Keratinocyte (primary cell): ENCODE measurements around the gene KNCN. TPM values are rescaled to one million over a fixed set of nuclear protein-coding genes. Genes with fewer than 3 reads are reported as not detected.

Experiments
- DNase-seq: peaks from one replicate; pipeline ENCODE4 v3.0.0-alpha.2; 2011; ENCODE audit warnings: low read depth, missing footprints, low spot score
- FAIRE-seq: peaks from 2 replicates; lab custom pipeline; 2011; peaks lifted over from hg19 to GRCh38; lab: Jason Lieb, UNC
- H2AFZ ChIP-seq: 2 replicates; pipeline ENCODE4 v1.6.0; 2012; ENCODE audit warnings: low read length, control low read depth, inconsistent platforms; ENCODE audit not compliant: control insufficient read depth
- H3K27ac ChIP-seq: 2 replicates; pipeline ENCODE4 v1.5.1; 2011; ENCODE audit warnings: low read length; ENCODE audit not compliant: control insufficient read depth, insufficient read depth
- H3K27me3 ChIP-seq: 3 replicates; pipeline ENCODE4 v1.6.0; 2011; ENCODE audit warnings: low read length; ENCODE audit not compliant: control insufficient read depth, insufficient read depth; ENCODE audit errors: extremely low read depth
- H3K36me3 ChIP-seq, 2 experiments: 2 replicates in 1 of 2; 3 replicates in 1 of 2; pipeline ENCODE4 v1.5.1; 2011; ENCODE audit warnings: low read length in 2 of 2, mild to moderate bottlenecking in 1 of 2; ENCODE audit not compliant: control insufficient read depth in 2 of 2, insufficient read depth in 2 of 2; ENCODE audit errors: extremely low read depth in 1 of 2
- H3K4me1 ChIP-seq: 3 replicates; pipeline ENCODE4 v1.5.1; 2011; ENCODE audit warnings: low read length; ENCODE audit not compliant: control insufficient read depth, insufficient read depth; ENCODE audit errors: extremely low read depth
- H3K4me2 ChIP-seq: 3 replicates; pipeline ENCODE4 v1.6.0; 2011; ENCODE audit warnings: low read depth, low read length; ENCODE audit not compliant: control insufficient read depth, insufficient read depth; ENCODE audit errors: extremely low read depth
- H3K4me3 ChIP-seq, 3 experiments: fragments of 200-600 bp in 1 of 3; sonication (generic) in 1 of 3; 2 replicates in 2 of 3; 3 replicates in 1 of 3; pipeline ENCODE4 v1.5.1; 2011 to 2016; ENCODE audit warnings: low read length in 3 of 3, mild to moderate bottlenecking in 3 of 3, control low read depth in 2 of 3, inconsistent platforms in 1 of 3, low read depth in 1 of 3, mixed read lengths in 1 of 3, mixed run types in 1 of 3, moderate library complexity in 1 of 3; ENCODE audit not compliant: control insufficient read depth in 2 of 3, insufficient read depth in 2 of 3; ENCODE audit errors: extremely low read depth in 1 of 3
- H3K79me2 ChIP-seq: 2 replicates; pipeline ENCODE4 v1.6.0; 2012; ENCODE audit warnings: low read length; ENCODE audit not compliant: control insufficient read depth, insufficient read depth
- H3K9ac ChIP-seq: 3 replicates; pipeline ENCODE4 v1.6.0; 2011; ENCODE audit warnings: low read length; ENCODE audit not compliant: control insufficient read depth, insufficient read depth; ENCODE audit errors: extremely low read depth
- H3K9me1 ChIP-seq: 3 replicates; pipeline ENCODE4 v1.6.0; 2011; ENCODE audit warnings: low read length; ENCODE audit not compliant: control insufficient read depth, insufficient read depth; ENCODE audit errors: extremely low read depth
- H3K9me3 ChIP-seq: 2 replicates; pipeline ENCODE4 v1.5.1; 2012; ENCODE audit warnings: low read depth, low read length; ENCODE audit not compliant: control insufficient read depth
- H4K20me1 ChIP-seq: 3 replicates; pipeline ENCODE4 v1.6.0; 2011; ENCODE audit warnings: low read length; ENCODE audit not compliant: control insufficient read depth, insufficient read depth; ENCODE audit errors: extremely low read depth
- CTCF ChIP-seq, 3 experiments: IDR thresholded peaks in 1 of 3; conservative IDR thresholded peaks in 1 of 3; optimal IDR thresholded peaks in 1 of 3; 2 replicates in 2 of 3; 3 replicates in 1 of 3; pipeline versions ENCODE3 to v1.5.1; 2011; ENCODE audit warnings: low read length in 3 of 3, mild to moderate bottlenecking in 3 of 3, moderate library complexity in 2 of 3, control low read depth in 1 of 3, inconsistent platforms in 1 of 3; ENCODE audit not compliant: insufficient read depth in 2 of 3; ENCODE audit errors: extremely low read depth in 1 of 3
- EZH2 ChIP-seq: IDR thresholded peaks from one replicate; pipeline ENCODE4 v1.6.1; 2012; ENCODE audit warnings: inconsistent platforms, mild to moderate bottlenecking, low read length, moderate library complexity
- dilution Hi-C: fragments of 300-500 bp; cut with MboI; formaldehyde crosslinking; loops from one replicate; pipeline ENCODE4 v1.7.0; 2020; ENCODE audit warnings: low sequenced_read_pairs; ENCODE audit not compliant: extremely low pct_ligation_motif_present
- polyA plus RNA-seq, 5 experiments: library from polyadenylated mRNA; depleted of rRNA in 3 of 5; stranded (reverse) in 3 of 5; stranded (forward) in 1 of 5; unstranded in 1 of 5; fragments of >200 nt; gene quantifications; 1 replicate in 1 of 5; 2 replicates in 3 of 5; 3 replicates in 1 of 5; pipeline versions ENCODE4 v1.2.1 to v1.2.3, GENCODE V29; 2011 to 2012; ENCODE audit warnings: missing spikeins in 2 of 5, low read depth in 1 of 5, low replicate concordance in 1 of 5

KNCN gene
- polyA plus RNA-seq, 1 donor (not counting 4 experiments of a cell fraction or from before 2014, with no cell fraction given), result not detected

DNA sequence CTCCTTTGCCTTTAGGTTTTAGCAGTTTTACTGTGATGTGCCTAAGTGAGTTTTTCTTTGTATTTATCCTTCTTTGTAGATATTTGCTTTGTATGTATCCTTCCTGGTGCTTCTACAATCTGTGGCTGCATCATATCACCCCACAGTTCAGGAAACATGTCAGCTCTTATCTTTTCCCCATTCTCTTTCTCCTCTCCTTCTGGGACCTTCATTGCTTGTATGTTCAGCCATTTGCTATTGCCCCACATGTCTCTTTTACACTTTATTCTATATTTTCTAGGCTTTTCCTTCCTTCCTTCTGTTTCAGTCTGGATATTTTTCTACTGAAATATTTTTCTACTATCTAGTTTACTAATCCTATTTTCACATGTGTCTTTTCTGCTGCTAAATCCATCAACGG, 14.9 kb downstream of the KNCN start:
- no peak for FAIRE-seq
- Histone ChIP-seq H3K79me2 (no peaks in the 10 kb centered on the region), H4K20me1 (no peaks in the 10 kb centered on the region), H3K4me2 (no peak overlapping the region), H3K4me3 (no peak overlapping the region), H3K4me1 (peaks cover 3% of the 10 kb centered on the region), H2AFZ (no peak overlapping the region), H3K27ac (no peak overlapping the region), H3K9ac (no peak overlapping the region), H3K9me1 (no peaks in the 10 kb centered on the region), H3K9me3 (no peaks in the 10 kb centered on the region), H3K27me3 (peaks cover 16% of the 10 kb centered on the region), H3K36me3 (no peaks in the 10 kb centered on the region)
- dilution Hi-C loops, result no loop called here
- DNase-seq, result no peak
- TF ChIP-seq CTCF (optimal IDR thresholded peaks at IDR 0.05 in 1 of 3, IDR thresholded peaks at IDR 0.05 in 1 of 3, conservative IDR thresholded peaks at IDR 0.05 in 1 of 3; ENCODE audit: extremely low read depth in 1 of 3, insufficient read depth in 2 of 3, low read length in 3 of 3) (no peak), EZH2 (no peak)

DNA sequence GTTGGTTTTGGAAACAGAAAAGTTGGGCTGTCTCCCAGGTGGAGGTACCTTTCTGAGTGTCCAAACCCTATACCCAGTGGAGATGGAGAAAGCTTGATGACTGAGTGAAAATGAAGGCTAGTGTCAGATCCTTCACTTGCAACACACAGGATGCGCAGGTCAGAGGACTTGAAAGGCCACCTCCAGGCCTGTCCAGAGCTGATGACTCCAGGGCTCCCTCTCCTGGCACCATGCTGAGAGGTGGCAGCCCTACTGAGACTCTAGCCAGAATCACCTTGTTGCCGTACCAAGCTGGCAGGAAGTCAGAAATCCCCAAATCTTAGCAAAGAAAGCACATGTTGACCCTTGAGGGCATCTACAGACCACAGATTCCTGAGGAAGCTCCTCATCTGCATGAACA, 16.4 kb downstream of the KNCN start:
- no peaks in the 10 kb centered on the region for H3K79me2 ChIP-seq
- no peaks in the 10 kb centered on the region for H3K36me3 ChIP-seq
- no peak for DNase-seq
- no peak overlapping the region for H3K4me3 ChIP-seq
- FAIRE-seq, result peak; percentile 29
- dilution Hi-C loops, result no loop called here
- H3K9me1 ChIP-seq, result no peaks in the 10 kb centered on the region
- H3K4me1 ChIP-seq, result no peaks in the 10 kb centered on the region
- no peaks in the 10 kb centered on the region for H3K9me3 ChIP-seq
- peaks cover 17% of the 10 kb centered on the region for H3K27me3 ChIP-seq
- no peak overlapping the region for H3K9ac ChIP-seq
- H4K20me1 ChIP-seq, result no peaks in the 10 kb centered on the region
- no peak overlapping the region for H3K27ac ChIP-seq
- peak; percentile 57 to 75 (median 72) for TF ChIP-seq CTCF (optimal IDR thresholded peaks at IDR 0.05 in 1 of 3, IDR thresholded peaks at IDR 0.05 in 1 of 3, conservative IDR thresholded peaks at IDR 0.05 in 1 of 3; ENCODE audit: extremely low read depth in 1 of 3, insufficient read depth in 2 of 3, low read length in 3 of 3)
- no peak for TF ChIP-seq EZH2
- H2AFZ ChIP-seq, result no peak overlapping the region
- H3K4me2 ChIP-seq, result no peak overlapping the region
